ENCODE measurements around the gene SRCIN1.

SRCIN1 gene

DNA sequence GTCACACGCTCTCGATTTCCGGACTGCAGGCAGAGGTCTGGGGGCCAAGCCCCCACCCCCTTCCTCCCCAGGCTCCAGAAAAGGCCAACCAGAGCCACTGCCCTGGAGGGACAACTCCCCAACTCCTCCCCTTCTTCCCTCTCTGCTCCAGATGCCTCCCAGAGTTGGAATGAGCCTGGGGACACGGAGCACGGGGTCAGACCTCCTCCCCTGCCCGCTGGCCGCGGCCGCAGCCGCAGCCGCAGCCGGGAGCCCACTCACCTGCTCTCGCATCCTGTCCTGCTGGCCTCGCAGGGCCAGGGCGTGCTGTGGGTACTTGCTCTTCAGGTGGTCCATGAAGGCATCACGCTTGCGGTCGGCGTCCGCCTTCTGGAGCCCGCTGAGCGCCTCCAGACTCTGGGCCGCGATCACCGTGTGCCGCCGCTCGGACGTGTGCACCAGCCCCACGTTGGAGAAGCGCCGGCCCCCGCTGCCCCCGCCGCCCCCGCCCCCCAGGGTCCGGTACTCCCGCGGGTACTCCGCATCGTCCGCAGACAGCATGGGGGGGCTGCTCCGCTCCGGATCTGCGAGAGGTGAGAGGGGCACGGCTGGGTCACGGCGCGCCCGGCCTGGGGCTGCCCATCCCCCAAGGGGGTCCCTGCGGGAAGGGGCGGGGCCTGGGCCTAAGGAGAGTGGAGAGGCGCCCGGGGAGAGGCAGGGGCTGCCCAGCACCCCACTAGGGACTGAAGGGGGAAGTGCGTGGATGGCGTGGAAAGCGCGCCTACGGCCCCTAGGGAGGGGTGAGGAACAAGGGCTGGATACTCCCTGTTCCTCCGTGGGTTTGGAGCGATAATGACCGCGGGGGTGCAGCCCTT, 27.3 kb downstream of the SRCIN1 start:
- Histone ChIP-seq H3K27ac (no peak overlapping the region), H3K36me3 (no peaks in the 10 kb centered on the region), H3K4me1 (ENCODE audit: control insufficient read depth in 1 of 2, insufficient read depth in 1 of 2, low read depth in 1 of 2, low read length in 1 of 2) (no peaks in the 10 kb centered on the region), H3K4me3 (ENCODE audit: low read depth in 1 of 2, low read length in 1 of 2) (no peak overlapping the region), H3K9me3 (no peaks in the 10 kb centered on the region), H3K27me3 (peaks cover 98% of the 10 kb centered on the region)
- TF ChIP-seq CTCF (IDR thresholded peaks at IDR 0.05), result no peak

- Histone ChIP-seq H3K27me3 (peaks cover 99% of the 10 kb centered on the region), H3K9me3 (no peaks in the 10 kb centered on the region), H3K4me1 (ENCODE audit: control insufficient read depth in 1 of 2, insufficient read depth in 1 of 2, low read depth in 1 of 2, low read length in 1 of 2) (no peaks in the 10 kb centered on the region), H3K4me3 (ENCODE audit: low read depth in 1 of 2, low read length in 1 of 2) (no peak overlapping the region), H3K27ac (no peak overlapping the region), H3K36me3 (no peaks in the 10 kb centered on the region)
- no peak for TF ChIP-seq CTCF (IDR thresholded peaks at IDR 0.05)
Measured at GRCh38 chr17:38577645-38578173, 28.0 kb downstream of the SRCIN1 start.

DNA sequence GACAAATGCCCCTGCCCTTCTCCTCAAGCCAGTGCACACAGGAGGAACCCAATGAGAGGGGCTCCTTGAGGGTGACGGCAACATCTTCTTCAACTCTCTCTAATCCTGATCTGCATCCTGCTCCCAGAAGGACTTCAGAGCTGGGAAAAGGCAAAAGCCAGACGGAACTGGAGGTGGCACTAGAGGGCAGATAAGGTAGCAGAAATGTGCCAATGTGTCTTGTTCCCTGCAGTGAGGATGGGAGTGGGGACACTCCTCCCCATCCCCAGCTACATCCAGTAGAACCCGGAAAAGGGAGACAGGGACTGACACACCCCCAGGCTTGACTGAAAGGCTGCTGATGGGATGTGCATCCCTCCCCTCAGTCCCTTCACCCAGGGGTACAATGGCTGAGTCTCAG, 28.5 kb downstream of the SRCIN1 start:
- no peak overlapping the region for H3K27ac ChIP-seq
- H3K4me3 ChIP-seq (ENCODE audit: low read depth in 1 of 2, low read length in 1 of 2), result no peak overlapping the region
- H3K27me3 ChIP-seq, result peaks cover 99% of the 10 kb centered on the region
- no peak for TF ChIP-seq CTCF (IDR thresholded peaks at IDR 0.05)
- H3K36me3 ChIP-seq, result no peaks in the 10 kb centered on the region
- no peaks in the 10 kb centered on the region for H3K9me3 ChIP-seq
- no peaks in the 10 kb centered on the region for H3K4me1 ChIP-seq (ENCODE audit: control insufficient read depth in 1 of 2, insufficient read depth in 1 of 2, low read depth in 1 of 2, low read length in 1 of 2)

DNA sequence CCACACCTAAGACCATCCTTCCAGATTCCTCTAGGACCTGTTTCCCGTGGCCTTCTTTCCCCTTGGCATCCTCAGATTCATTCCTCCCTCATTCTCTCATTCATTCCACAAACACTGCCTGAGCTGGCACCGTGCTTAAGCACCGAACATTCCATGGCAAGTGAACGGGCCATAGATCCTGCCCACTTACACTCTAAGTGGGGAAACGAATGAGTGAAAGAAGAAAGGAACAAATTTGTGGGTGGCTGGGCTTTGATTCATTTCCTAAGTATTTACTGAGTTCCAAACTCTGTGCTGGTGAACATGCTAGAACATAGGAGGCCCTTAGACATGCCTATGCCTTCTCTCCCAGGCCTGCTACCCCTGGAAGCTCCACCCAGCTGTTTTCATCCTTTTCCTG, 30.0 kb downstream of the SRCIN1 start:
- no peaks in the 10 kb centered on the region for H3K4me1 ChIP-seq (ENCODE audit: control insufficient read depth in 1 of 2, insufficient read depth in 1 of 2, low read depth in 1 of 2, low read length in 1 of 2)
- H3K27me3 ChIP-seq, result peaks cover 100% of the 10 kb centered on the region
- H3K9me3 ChIP-seq, result no peaks in the 10 kb centered on the region
- H3K36me3 ChIP-seq, result no peaks in the 10 kb centered on the region
- H3K4me3 ChIP-seq (ENCODE audit: low read depth in 1 of 2, low read length in 1 of 2), result no peak overlapping the region
- TF ChIP-seq CTCF (IDR thresholded peaks at IDR 0.05), result no peak
- no peak overlapping the region for H3K27ac ChIP-seq

DNA sequence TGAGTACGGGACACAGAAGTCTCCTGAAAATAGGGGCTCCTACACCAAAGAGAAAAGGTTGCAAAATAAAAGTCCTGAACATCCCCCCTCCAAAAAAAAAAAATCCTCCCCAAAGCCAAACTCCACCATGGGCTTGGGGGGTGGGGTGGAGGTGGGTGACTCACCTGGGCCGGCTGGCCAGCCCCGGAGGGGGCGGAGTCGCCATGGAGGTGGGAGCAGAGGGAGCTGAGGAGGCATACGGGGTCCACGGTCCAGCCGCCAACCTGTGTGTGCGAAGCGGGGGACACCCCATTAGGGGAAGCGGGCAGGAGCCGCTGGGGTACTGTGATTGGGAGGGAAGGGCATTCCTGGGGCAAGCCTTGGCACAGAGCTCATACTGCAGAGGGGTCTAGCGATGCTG, 31.0 kb downstream of the SRCIN1 start:
- no peaks in the 10 kb centered on the region for H3K4me1 ChIP-seq (ENCODE audit: control insufficient read depth in 1 of 2, insufficient read depth in 1 of 2, low read depth in 1 of 2, low read length in 1 of 2)
- H3K27ac ChIP-seq, result no peak overlapping the region
- no peak for TF ChIP-seq CTCF (IDR thresholded peaks at IDR 0.05)
- no peaks in the 10 kb centered on the region for H3K9me3 ChIP-seq
- H3K36me3 ChIP-seq, result no peaks in the 10 kb centered on the region
- H3K27me3 ChIP-seq, result peaks cover 100% of the 10 kb centered on the region
- no peak overlapping the region for H3K4me3 ChIP-seq (ENCODE audit: low read depth in 1 of 2, low read length in 1 of 2)
